H9 (cell line): Measurements from ENCODE around the gene SNX18. TPM values are rescaled to one million over a fixed set of nuclear protein-coding genes. Genes with fewer than 3 reads are reported as not detected.

Source experiments
- DNase-seq: peaks from one replicate; pipeline ENCODE4 v3.0.0-alpha.2; 2017
- H2AFZ ChIP-seq: one replicate; pipeline ENCODE4 v1.6.1; 2013; ENCODE audit warnings: mild to moderate bottlenecking, low read length, control low read depth, moderate library complexity
- H2AK5ac ChIP-seq: 2 replicates; pipeline ENCODE4 v1.6.1; 2013; ENCODE audit warnings: low read length, control low read depth, mixed read lengths; ENCODE audit not compliant: insufficient read length
- H2BK120ac ChIP-seq: one replicate; pipeline ENCODE4 v1.6.1; 2013; ENCODE audit warnings: low read depth, mild to moderate bottlenecking, low read length, control low read depth, inconsistent platforms; ENCODE audit not compliant: poor library complexity, severe bottlenecking
- H2BK12ac ChIP-seq: 2 replicates; pipeline ENCODE4 v1.6.1; 2013; ENCODE audit warnings: low read length, control low read depth, mixed read lengths, low read depth; ENCODE audit not compliant: insufficient read length
- H2BK15ac ChIP-seq: 2 replicates; pipeline ENCODE4 v1.6.1; 2013; ENCODE audit warnings: low read depth, low read length, control low read depth
- H2BK20ac ChIP-seq: one replicate; pipeline ENCODE4 v1.6.1; 2013; ENCODE audit warnings: low read depth, mild to moderate bottlenecking, low read length, control low read depth, inconsistent platforms; ENCODE audit not compliant: poor library complexity, severe bottlenecking
- H2BK5ac ChIP-seq: 2 replicates; pipeline ENCODE4 v1.6.1; 2013; ENCODE audit warnings: low read length, control low read depth, mixed read lengths; ENCODE audit not compliant: insufficient read length
- H3K14ac ChIP-seq: 2 replicates; pipeline ENCODE4 v1.6.1; 2013; ENCODE audit warnings: low read length, control low read depth; ENCODE audit not compliant: insufficient read depth
- H3K18ac ChIP-seq: 2 replicates; pipeline ENCODE4 v1.6.1; 2013; ENCODE audit warnings: low read depth, mild to moderate bottlenecking, mixed read lengths, low read length, control low read depth; ENCODE audit not compliant: insufficient read length
- H3K23ac ChIP-seq: 2 replicates; pipeline ENCODE4 v1.6.1; 2013; ENCODE audit warnings: low read length, control low read depth, mixed read lengths, low read depth; ENCODE audit not compliant: insufficient read length
- H3K23me2 ChIP-seq: 2 replicates; pipeline ENCODE4 v1.6.1; 2013; ENCODE audit warnings: low read depth, mild to moderate bottlenecking, mixed read lengths, low read length, control low read depth; ENCODE audit not compliant: insufficient read length, poor library complexity, severe bottlenecking
- H3K27ac ChIP-seq: 2 replicates; pipeline ENCODE4 v1.5.1; 2013; ENCODE audit warnings: low read length, control low read depth, mixed read lengths, low read depth; ENCODE audit not compliant: insufficient read length
- H3K27me3 ChIP-seq: 2 replicates; pipeline ENCODE4 v1.6.1; 2013; ENCODE audit warnings: low read length, control low read depth, inconsistent platforms; ENCODE audit not compliant: insufficient read depth
- H3K4ac ChIP-seq: 2 replicates; pipeline ENCODE4 v1.6.1; 2013; ENCODE audit warnings: low read depth, mild to moderate bottlenecking, control low read depth, inconsistent platforms, low read length, moderate library complexity
- H3K4me1 ChIP-seq: 2 replicates; pipeline ENCODE4 v1.6.1; 2013; ENCODE audit warnings: low read length, control low read depth, inconsistent platforms; ENCODE audit not compliant: insufficient read depth
- H3K4me2 ChIP-seq: 2 replicates; pipeline ENCODE4 v1.6.1; 2013; ENCODE audit warnings: low read length, control low read depth, mixed read lengths; ENCODE audit not compliant: insufficient read length, insufficient read depth
- H3K56ac ChIP-seq: 2 replicates; pipeline ENCODE4 v1.6.1; 2013; ENCODE audit warnings: low read depth, mild to moderate bottlenecking, mixed read lengths, low read length, control low read depth; ENCODE audit not compliant: insufficient read length
- H3K79me1 ChIP-seq: 2 replicates; pipeline ENCODE4 v1.6.1; 2013; ENCODE audit warnings: low read depth, mild to moderate bottlenecking, moderate library complexity, low read length, control low read depth, inconsistent platforms; ENCODE audit not compliant: insufficient read depth, poor library complexity, severe bottlenecking
- H3K79me2 ChIP-seq: 2 replicates; pipeline ENCODE4 v1.6.1; 2013; ENCODE audit warnings: low read length, control low read depth, inconsistent platforms; ENCODE audit not compliant: insufficient read depth
- H3K9ac ChIP-seq: 2 replicates; pipeline ENCODE4 v1.6.1; 2013; ENCODE audit warnings: low read length, control low read depth, mixed read lengths; ENCODE audit not compliant: insufficient read length; ENCODE audit errors: extremely low read depth
- H3K9me3 ChIP-seq: one replicate; pipeline ENCODE4 v1.6.1; 2013; ENCODE audit warnings: low read depth, low read length, inconsistent platforms; ENCODE audit not compliant: control insufficient read depth
- H3T11ph ChIP-seq: one replicate; pipeline ENCODE4 v1.6.1; 2013; ENCODE audit warnings: mild to moderate bottlenecking, low read length, control low read depth, inconsistent platforms
- H4K20me1 ChIP-seq: one replicate; pipeline ENCODE4 v1.6.1; 2013; ENCODE audit not compliant: control insufficient read depth, insufficient read length, insufficient read depth
- H4K5ac ChIP-seq: 2 replicates; pipeline ENCODE4 v1.6.1; 2013; ENCODE audit warnings: low read depth, mild to moderate bottlenecking, mixed read lengths, low read length, control low read depth; ENCODE audit not compliant: insufficient read length
- H4K8ac ChIP-seq: replicated peaks from 2 replicates; pipeline ENCODE4 v1.6.1; 2013; ENCODE audit warnings: low read length, control low read depth, mixed read lengths, low read depth; ENCODE audit not compliant: insufficient read length
- H4K91ac ChIP-seq: 2 replicates; pipeline ENCODE4 v1.6.1; 2013; ENCODE audit warnings: low read depth, mild to moderate bottlenecking, moderate library complexity, mixed read lengths, low read length, control low read depth; ENCODE audit not compliant: insufficient read length
- H3K27ac Mint-ChIP-seq, 3 experiments: 2 replicates in 2 of 3; 3 replicates in 1 of 3; pipeline ENCODE4 v1.8.0; 2020 to 2021; ENCODE audit warnings: mixed read lengths in 3 of 3, mild to moderate bottlenecking in 1 of 3, moderate library complexity in 1 of 3
- H3K27me3 Mint-ChIP-seq: 2 replicates; pipeline ENCODE4 v1.8.0; 2021; ENCODE audit warnings: low read depth, mild to moderate bottlenecking, moderate library complexity, mixed read lengths
- H3K36me3 Mint-ChIP-seq, 3 experiments: 2 replicates in 2 of 3; 3 replicates in 1 of 3; pipeline ENCODE4 v1.8.0; 2020 to 2021; ENCODE audit warnings: low read depth in 3 of 3, mixed read lengths in 3 of 3; ENCODE audit not compliant: insufficient read depth in 1 of 3
- H3K4me1 Mint-ChIP-seq, 2 experiments: 2 replicates each; pipeline ENCODE4 v1.8.0; 2020; ENCODE audit warnings: mixed read lengths in 2 of 2
- H3K4me3 Mint-ChIP-seq, 2 experiments: 2 replicates in 1 of 2; 3 replicates in 1 of 2; pipeline ENCODE4 v1.8.0; 2020 to 2021; ENCODE audit warnings: mild to moderate bottlenecking in 2 of 2, mixed read lengths in 2 of 2, moderate library complexity in 1 of 2
- H3K9me3 Mint-ChIP-seq, 2 experiments: 2 replicates in 1 of 2; 3 replicates in 1 of 2; pipeline ENCODE4 v1.8.0; 2020; ENCODE audit warnings: mild to moderate bottlenecking in 2 of 2, mixed read lengths in 2 of 2, moderate library complexity in 1 of 2
- WGBS: extraction: QIAGEN DNeasy Blood & Tissue Kit; methylation state at CpG from one replicate; pipeline ENCODE4 v1.1.7; 2013; ENCODE audit warnings: missing lambda C conversion rate, low lambda C conversion rate, mixed read lengths; ENCODE audit not compliant: insufficient read length; ENCODE audit errors: extremely low coverage; 5-methylcytosine and 5-hydroxymethylcytosine counted together
- total RNA-seq: library from RNA; stranded (reverse); gene quantifications from 2 replicates; pipeline ENCODE4 v1.2.1, GENCODE V29; 2021
- TF ChIP-seq, protein P1 (sequence below): fragments of 200-600 bp; sonication (generic); conservative IDR thresholded peaks from 3 replicates; pipeline ENCODE4 v1.8.0; 2021; ENCODE audit warnings: antibody characterized with exemption, mild to moderate bottlenecking

The SNX18 gene
- total RNA-seq, 1 experiment from 2014 or later, result 17.2 TPM

DNA sequence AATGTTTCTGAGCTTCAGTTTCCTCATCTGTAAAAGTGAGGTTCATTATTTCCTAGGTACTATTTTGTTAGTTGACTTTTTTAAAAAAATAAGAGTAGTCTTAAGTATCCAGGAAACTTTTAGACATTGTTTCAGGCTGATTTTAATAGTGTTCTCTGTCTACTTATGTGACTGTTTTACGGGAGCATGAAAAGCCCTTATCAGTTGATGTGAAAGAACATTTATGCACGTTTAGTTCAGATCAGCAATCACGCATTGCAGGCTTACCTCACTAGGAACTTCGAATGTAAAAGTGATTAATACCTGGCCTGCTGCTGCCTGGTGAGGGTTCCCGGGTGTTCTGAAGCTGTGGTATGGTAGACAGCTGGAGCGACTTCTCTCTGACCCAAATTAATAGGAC is 8.1 kb downstream of the SNX18 start:
- H3K27ac Mint-ChIP-seq, result no peak overlapping the region; a peak in 1 of 7 replicates
- Histone ChIP-seq H4K8ac (no peak overlapping the region), H2AK5ac (no peak overlapping the region), H4K5ac (no peak overlapping the region), H3K14ac (no peak overlapping the region), H3K27me3 (no peaks in the 10 kb centered on the region), H3T11ph (no peak overlapping the region), H3K9ac (no peak overlapping the region), H3K79me1 (peaks cover 3% of the 10 kb centered on the region), H4K91ac (no peak overlapping the region), H3K4me1 (no peaks in the 10 kb centered on the region), H3K4ac (no peak overlapping the region), H2BK5ac (no peak overlapping the region), H2AFZ (no peak overlapping the region), H2BK20ac (no peak overlapping the region), H4K20me1 (no peaks in the 10 kb centered on the region), H3K27ac (no peak overlapping the region), H3K23ac (no peak overlapping the region), H2BK12ac (no peak overlapping the region), H3K79me2 (peaks cover 11% of the 10 kb centered on the region; the same call in 1 of the 2 replicates), H3K9me3 (no peaks in the 10 kb centered on the region), H3K23me2 (no peaks in the 10 kb centered on the region), H3K56ac (no peak overlapping the region), H3K4me2 (no peak overlapping the region), H3K18ac (no peak overlapping the region), H2BK15ac (no peak overlapping the region), H2BK120ac (no peak overlapping the region)
- H3K4me1 Mint-ChIP-seq, result peaks cover 21 to 23% of the 10 kb centered on the region in 2 experiments
- H3K4me3 Mint-ChIP-seq, result no peak overlapping the region
- H3K27me3 Mint-ChIP-seq, result no peaks in the 10 kb centered on the region
- DNase-seq, result no peak
- H3K9me3 Mint-ChIP-seq, result no peaks in the 10 kb centered on the region
- TF ChIP-seq, protein P1, sequence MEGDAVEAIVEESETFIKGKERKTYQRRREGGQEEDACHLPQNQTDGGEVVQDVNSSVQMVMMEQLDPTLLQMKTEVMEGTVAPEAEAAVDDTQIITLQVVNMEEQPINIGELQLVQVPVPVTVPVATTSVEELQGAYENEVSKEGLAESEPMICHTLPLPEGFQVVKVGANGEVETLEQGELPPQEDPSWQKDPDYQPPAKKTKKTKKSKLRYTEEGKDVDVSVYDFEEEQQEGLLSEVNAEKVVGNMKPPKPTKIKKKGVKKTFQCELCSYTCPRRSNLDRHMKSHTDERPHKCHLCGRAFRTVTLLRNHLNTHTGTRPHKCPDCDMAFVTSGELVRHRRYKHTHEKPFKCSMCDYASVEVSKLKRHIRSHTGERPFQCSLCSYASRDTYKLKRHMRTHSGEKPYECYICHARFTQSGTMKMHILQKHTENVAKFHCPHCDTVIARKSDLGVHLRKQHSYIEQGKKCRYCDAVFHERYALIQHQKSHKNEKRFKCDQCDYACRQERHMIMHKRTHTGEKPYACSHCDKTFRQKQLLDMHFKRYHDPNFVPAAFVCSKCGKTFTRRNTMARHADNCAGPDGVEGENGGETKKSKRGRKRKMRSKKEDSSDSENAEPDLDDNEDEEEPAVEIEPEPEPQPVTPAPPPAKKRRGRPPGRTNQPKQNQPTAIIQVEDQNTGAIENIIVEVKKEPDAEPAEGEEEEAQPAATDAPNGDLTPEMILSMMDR, result no peak
- H3K36me3 Mint-ChIP-seq, result no peaks in the 10 kb centered on the region
- no CpG with 5 or more reads among the region's 6 CpGs for WGBS
